Heart right ventricle (tissue), 16 donors: ENCODE measurements around the gene ECE1. TPM values are rescaled to one million over a fixed set of nuclear protein-coding genes. Genes with fewer than 3 reads are reported as not detected.

Experiments used
- ATAC-seq, 8 donors: fragments of 200-7000 bp; cut with Tn5 transposase; one replicate each; pipeline ENCODE4 v1.9.1; 2020; ENCODE audit warnings: mild to moderate bottlenecking in 8 of 8, moderate library complexity in 8 of 8, moderate number of reproducible peaks in 1 of 8
- DNase-seq, 2 donors: peaks; one replicate each; pipeline ENCODE4 v3.0.0-alpha.2; 2020
- H3K27ac ChIP-seq, 10 donors: fragments of 200-600 bp; sonication (generic) in 2 of 10; one replicate each; pipeline versions ENCODE4 v1.5.0 to v1.8.0; 2020 to 2022; ENCODE audit warnings: mild to moderate bottlenecking in 3 of 10
- H3K27me3 ChIP-seq, 7 donors: fragments of 200-600 bp; one replicate each; pipeline ENCODE4 v1.8.0; 2021 to 2022; ENCODE audit warnings: mild to moderate bottlenecking in 2 of 7
- H3K36me3 ChIP-seq, 9 donors: fragments of 200-600 bp; sonication (generic) in 1 of 9; one replicate each; pipeline versions ENCODE4 v1.5.0 to v1.8.0; 2020 to 2022; ENCODE audit warnings: mild to moderate bottlenecking in 2 of 9
- H3K4me1 ChIP-seq, 9 donors: fragments of 200-600 bp; sonication (generic) in 1 of 9; one replicate each; pipeline versions ENCODE4 v1.5.0 to v1.8.0; 2020 to 2022; ENCODE audit warnings: mild to moderate bottlenecking in 4 of 9
- H3K4me3 ChIP-seq, 10 donors: fragments of 200-600 bp; sonication (generic) in 2 of 10; one replicate each; pipeline versions ENCODE4 v1.5.0 to v1.8.0; 2020 to 2022; ENCODE audit warnings: mild to moderate bottlenecking in 7 of 10, moderate library complexity in 2 of 10
- H3K9me3 ChIP-seq, 11 donors: fragments of 200-600 bp in 10 of 11; sonication (generic) in 2 of 11; one replicate each; pipeline versions ENCODE4 v1.5.0 to v1.8.0; 2013 to 2022; ENCODE audit warnings: mild to moderate bottlenecking in 2 of 11, control low read depth in 1 of 11, moderate library complexity in 1 of 11
- WGBS, 2 donors: extraction: QIAGEN DNeasy Blood & Tissue Kit; methylation state at CpG; one replicate each; pipeline ENCODE4 v1.1.7; 2013; ENCODE audit warnings: inconsistent platforms in 1 of 2; 5-methylcytosine and 5-hydroxymethylcytosine counted together
- intact Hi-C, 10 donors: fragments of 100-400 bp; cut with DNase I; formaldehyde crosslinking; loops; one replicate each; pipeline versions ENCODE4 v1.11.1 to v1.14.2; 2022
- polyA plus RNA-seq, 2 donors: library from polyadenylated mRNA; stranded (reverse); fragments of 200-250 nt; gene quantifications; one replicate each; pipeline ENCODE4 v1.2.3, GENCODE V29; 2013
- total RNA-seq, 10 donors: library from RNA; stranded (reverse); fragmentation: NEBNext Ultra II Directional in 3 of 10; extraction: Animal tissue kit (Norgen Biotek cat#: 25700) in 3 of 10; gene quantifications; one replicate each; pipeline versions ENCODE4 v1.2.1 to v1.2.4, GENCODE V29; 2021 to 2023
- TF ChIP-seq, protein P1 (sequence below), 9 donors: fragments of 200-600 bp; sonication (generic) in 2 of 9; IDR thresholded peaks; one replicate each; pipeline versions ENCODE4 v1.5.0 to v1.8.0; 2021 to 2022; ENCODE audit warnings: antibody characterized with exemption in 9 of 9, mild to moderate bottlenecking in 5 of 9, moderate library complexity in 1 of 9
- donor health status: Arrhythmogenic right ventricular cardiomyopathy.
- donor health status: ischemic (EF 13 %, LVEDD 7.1; RV severe dilation, severe dysfunction).
- donor health status: healthy with polysubstance abuse.
- donor health status: DM: no; HTN: yes; CAD: no.
- donor health status: DM: no; HTN: no; CAD: no.
- donor health status: ischemic (EF 25% LVEDD 6.9; RV normal size, moderate dysfunction).
- donor health status: ischemic (EF 25% LVEDD 5.7; RV mildly dilated, moderate dysfunction).
- donor health status: healthy.
- donor health status: DM: yes; HTN: yes; CAD: no.
- donor health status: Ischemic cardiomyopathy.
- donor health status: ischemic (EF 35%, LVEDD 5.7; RV mildly dilated, moderate dysfunction).
- donor health status: nonischemic (EF 11% LVEDD 7.7; RV severe dilation, severe dysfunction).
- donor health status: DM: yes; HTN: yes; CAD: no.
- donor health status: PGD.
- donor health status: ischemic (EF 29% LVEDD 5.4; RV normal size, mild dysfunction).
- donor health status: nonischemic (EF 23%, LVEDD 6.1; RV moderate dilation, normal function).

The ECE1 gene
- total and polyA plus RNA-seq, 12 donors: 30.6 to 81.8 (median 51.8) TPM

DNA sequence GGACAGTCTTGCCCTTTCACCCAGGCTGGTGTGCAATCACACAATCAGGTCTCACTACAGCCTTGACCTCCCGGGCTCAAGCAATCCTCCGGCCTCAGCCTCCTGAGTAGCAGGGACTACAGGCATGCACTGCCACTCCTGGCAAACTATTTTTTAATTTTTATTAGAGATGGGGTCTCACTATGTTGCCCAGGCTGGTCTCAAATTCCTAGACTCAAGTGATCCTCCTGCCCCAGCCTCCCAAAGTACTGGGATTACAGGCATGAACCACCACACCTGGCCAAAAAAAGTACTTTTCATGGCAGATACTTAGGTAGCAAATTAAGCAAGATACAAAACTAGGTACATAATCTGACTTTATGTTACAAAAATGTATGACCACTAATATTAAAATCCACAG, 121.8 kb downstream of the ECE1 start:
- DNase-seq (no peak), ATAC-seq (no peak)
- Histone ChIP-seq H3K36me3 (peaks cover 0 to 60% (median 0%) of the 10 kb centered on the region in 9 donors), H3K27me3 (no peaks in the 10 kb centered on the region), H3K9me3 (no peaks in the 10 kb centered on the region), H3K27ac (no peak overlapping the region), H3K4me3 (no peak overlapping the region), H3K4me1 (peaks cover under 1 to 30% (median 18%) of the 10 kb centered on the region in 9 donors)
- intact Hi-C loops: loop anchor here in 1 of 10 donors (10.0 kb wide), 1 partner anchor 64 kb away; no protein-coding TSS in a partner anchor
- TF ChIP-seq, protein P1, sequence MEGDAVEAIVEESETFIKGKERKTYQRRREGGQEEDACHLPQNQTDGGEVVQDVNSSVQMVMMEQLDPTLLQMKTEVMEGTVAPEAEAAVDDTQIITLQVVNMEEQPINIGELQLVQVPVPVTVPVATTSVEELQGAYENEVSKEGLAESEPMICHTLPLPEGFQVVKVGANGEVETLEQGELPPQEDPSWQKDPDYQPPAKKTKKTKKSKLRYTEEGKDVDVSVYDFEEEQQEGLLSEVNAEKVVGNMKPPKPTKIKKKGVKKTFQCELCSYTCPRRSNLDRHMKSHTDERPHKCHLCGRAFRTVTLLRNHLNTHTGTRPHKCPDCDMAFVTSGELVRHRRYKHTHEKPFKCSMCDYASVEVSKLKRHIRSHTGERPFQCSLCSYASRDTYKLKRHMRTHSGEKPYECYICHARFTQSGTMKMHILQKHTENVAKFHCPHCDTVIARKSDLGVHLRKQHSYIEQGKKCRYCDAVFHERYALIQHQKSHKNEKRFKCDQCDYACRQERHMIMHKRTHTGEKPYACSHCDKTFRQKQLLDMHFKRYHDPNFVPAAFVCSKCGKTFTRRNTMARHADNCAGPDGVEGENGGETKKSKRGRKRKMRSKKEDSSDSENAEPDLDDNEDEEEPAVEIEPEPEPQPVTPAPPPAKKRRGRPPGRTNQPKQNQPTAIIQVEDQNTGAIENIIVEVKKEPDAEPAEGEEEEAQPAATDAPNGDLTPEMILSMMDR (IDR thresholded peaks at IDR 0.05): no peak
- WGBS, 2 donors: 98 to 100% methylated on average over 2 of the region's 2 CpGs

Other genes with a start within 250 kb of the ECE1 start
- gene EIF4G3, start 113.6 kb downstream of the ECE1 start, total RNA-seq: 10 to 100 TPM; 30.9 to 50.2 (median 37.2) TPM
- 10 to 100 TPM; 13.3 to 22.5 TPM for gene EIF4G3, start 113.6 kb downstream of the ECE1 start, polyA plus RNA-seq
- gene NBPF3, start 149.7 kb upstream of the ECE1 start, total RNA-seq: 1 to 10 TPM; 1.9 to 4.6 (median 3.3) TPM
- gene NBPF3, start 149.7 kb upstream of the ECE1 start, polyA plus RNA-seq: 1 to 10 TPM in 1 of 2 donors, under 1 TPM in 1; 0.58 to 1.0 TPM
- gene ALPL, start 219.0 kb upstream of the ECE1 start, total RNA-seq: 10 to 100 TPM in 5 of 10 donors, 1 to 10 TPM in 5; 7.1 to 19.2 (median 9.3) TPM
- 10 to 100 TPM in 1 of 2 donors, 1 to 10 TPM in 1; 7.9 to 21.1 TPM for gene ALPL, start 219.0 kb upstream of the ECE1 start, polyA plus RNA-seq